HFFc6 (cell line): ENCODE results near the gene PADI6. TPM values are rescaled to one million over a fixed set of nuclear protein-coding genes. Genes with fewer than 3 reads are reported as not detected.

ENCODE experiments used
- DNase-seq: peaks from one replicate; pipeline ENCODE4 v3.0.0-alpha.2; 2018
- H3K27ac Mint-ChIP-seq: 2 replicates; pipeline ENCODE4 v1.8.0; 2020; ENCODE audit warnings: mild to moderate bottlenecking, mixed read lengths
- H3K27me3 Mint-ChIP-seq: 2 replicates; pipeline ENCODE4 v1.8.0; 2021; ENCODE audit warnings: mild to moderate bottlenecking, moderate library complexity, mixed read lengths; ENCODE audit not compliant: insufficient read depth
- H3K36me3 Mint-ChIP-seq: 2 replicates; pipeline ENCODE4 v1.8.0; 2021; ENCODE audit warnings: low read depth, mixed read lengths
- H3K4me1 Mint-ChIP-seq: 2 replicates; pipeline ENCODE4 v1.8.0; 2020; ENCODE audit warnings: low read depth, mixed read lengths
- H3K4me3 Mint-ChIP-seq: 2 replicates; pipeline ENCODE4 v1.8.0; 2020; ENCODE audit warnings: mild to moderate bottlenecking, moderate library complexity, mixed read lengths
- H3K9me3 Mint-ChIP-seq: 2 replicates; pipeline ENCODE4 v1.8.0; 2020; ENCODE audit warnings: mild to moderate bottlenecking, mixed read lengths
- total RNA-seq, 6 experiments: library from RNA; stranded (reverse); fragmentation: NEBNext Ultra II Directional; extraction: Animal tissue kit (Norgen Biotek cat#: 25700); gene quantifications; 2 replicates in 1 of 6; 3 replicates in 5 of 6; pipeline ENCODE4 v1.2.3, GENCODE V29; 2021
- TF ChIP-seq, protein P1 (sequence below): fragments of 200-600 bp; sonication (generic); IDR thresholded peaks from 2 replicates; pipeline ENCODE4 v1.5.0; 2021; ENCODE audit warnings: antibody characterized with exemption, mild to moderate bottlenecking

Gene PADI6
- total RNA-seq, 6 experiments from 2014 or later, result not detected

DNA sequence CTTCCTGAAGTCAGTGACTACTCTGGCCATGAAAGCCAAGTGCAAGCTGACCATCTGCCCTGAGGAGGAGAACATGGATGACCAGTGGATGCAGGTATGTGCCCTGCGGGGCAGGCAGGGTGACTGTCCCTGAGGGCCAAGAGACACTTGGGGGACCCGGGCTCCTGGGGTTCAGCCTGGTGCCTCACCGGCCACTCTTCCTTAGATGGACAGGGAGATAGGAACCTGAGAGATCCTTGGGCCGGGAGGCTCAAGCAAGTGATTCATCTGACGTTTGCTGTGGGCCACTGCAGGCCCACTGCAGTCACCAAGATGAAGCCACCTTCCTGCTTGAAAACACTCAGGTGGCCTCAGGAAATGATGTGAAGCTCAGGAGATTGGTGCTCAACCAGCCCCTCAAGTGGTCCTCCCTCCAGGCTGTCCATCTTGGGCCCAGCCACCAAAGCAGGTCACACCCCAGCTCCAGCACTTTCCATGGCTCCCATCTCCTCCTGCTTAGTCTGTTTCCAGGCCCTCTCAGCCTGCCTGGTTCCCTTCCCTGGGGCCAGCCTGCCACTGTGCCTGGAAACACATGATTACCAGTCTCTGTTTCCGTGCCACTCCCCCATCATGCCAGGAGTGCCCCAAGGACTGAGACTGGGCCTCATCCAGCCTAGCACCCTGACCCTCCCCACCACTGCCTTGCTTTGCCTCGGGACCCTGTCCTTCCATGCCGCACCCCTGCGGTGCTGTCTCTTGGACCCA lies 25.8 kb upstream of the PADI6 start:
- H3K27ac Mint-ChIP-seq, result no peak overlapping the region
- no peak overlapping the region for H3K4me3 Mint-ChIP-seq
- TF ChIP-seq, protein P1, sequence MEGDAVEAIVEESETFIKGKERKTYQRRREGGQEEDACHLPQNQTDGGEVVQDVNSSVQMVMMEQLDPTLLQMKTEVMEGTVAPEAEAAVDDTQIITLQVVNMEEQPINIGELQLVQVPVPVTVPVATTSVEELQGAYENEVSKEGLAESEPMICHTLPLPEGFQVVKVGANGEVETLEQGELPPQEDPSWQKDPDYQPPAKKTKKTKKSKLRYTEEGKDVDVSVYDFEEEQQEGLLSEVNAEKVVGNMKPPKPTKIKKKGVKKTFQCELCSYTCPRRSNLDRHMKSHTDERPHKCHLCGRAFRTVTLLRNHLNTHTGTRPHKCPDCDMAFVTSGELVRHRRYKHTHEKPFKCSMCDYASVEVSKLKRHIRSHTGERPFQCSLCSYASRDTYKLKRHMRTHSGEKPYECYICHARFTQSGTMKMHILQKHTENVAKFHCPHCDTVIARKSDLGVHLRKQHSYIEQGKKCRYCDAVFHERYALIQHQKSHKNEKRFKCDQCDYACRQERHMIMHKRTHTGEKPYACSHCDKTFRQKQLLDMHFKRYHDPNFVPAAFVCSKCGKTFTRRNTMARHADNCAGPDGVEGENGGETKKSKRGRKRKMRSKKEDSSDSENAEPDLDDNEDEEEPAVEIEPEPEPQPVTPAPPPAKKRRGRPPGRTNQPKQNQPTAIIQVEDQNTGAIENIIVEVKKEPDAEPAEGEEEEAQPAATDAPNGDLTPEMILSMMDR, result no peak
- H3K27me3 Mint-ChIP-seq, result peaks cover 7% of the 10 kb centered on the region; the same call in 1 of the 2 replicates
- peaks cover 6% of the 10 kb centered on the region; the same call in 1 of the 2 replicates for H3K9me3 Mint-ChIP-seq
- peaks cover 6% of the 10 kb centered on the region; the same call in 1 of the 2 replicates for H3K36me3 Mint-ChIP-seq
- DNase-seq, result no peak
- H3K4me1 Mint-ChIP-seq, result peaks cover 9% of the 10 kb centered on the region

GRCh38 chr1:17347769-17348592 lies 24.0 kb upstream of the PADI6 start:
- DNase-seq, result peak; percentile 38
- TF ChIP-seq, protein P1, result no peak
- H3K27ac Mint-ChIP-seq, result peak overlapping the region; percentile 8; the same call in 1 of the 2 replicates
- H3K27me3 Mint-ChIP-seq, result peaks cover 21% of the 10 kb centered on the region
- peaks cover 9% of the 10 kb centered on the region for H3K4me1 Mint-ChIP-seq
- no peak overlapping the region for H3K4me3 Mint-ChIP-seq
- H3K36me3 Mint-ChIP-seq, result peaks cover 6% of the 10 kb centered on the region; the same call in 1 of the 2 replicates
- H3K9me3 Mint-ChIP-seq, result peaks cover 6% of the 10 kb centered on the region; the same call in 1 of the 2 replicates

GRCh38 chr1:17348593-17349234 lies 23.3 kb upstream of the PADI6 start:
- TF ChIP-seq, protein P1, result no peak
- peaks cover 5% of the 10 kb centered on the region; the same call in 1 of the 2 replicates for H3K36me3 Mint-ChIP-seq
- no peak for DNase-seq
- H3K4me3 Mint-ChIP-seq, result no peak overlapping the region
- H3K27ac Mint-ChIP-seq, result peak overlapping the region; percentile 8; the same call in 1 of the 2 replicates
- H3K27me3 Mint-ChIP-seq, result peaks cover 28% of the 10 kb centered on the region
- H3K4me1 Mint-ChIP-seq, result peaks cover 9% of the 10 kb centered on the region
- H3K9me3 Mint-ChIP-seq, result peaks cover 3% of the 10 kb centered on the region; the same call in 1 of the 2 replicates

DNA sequence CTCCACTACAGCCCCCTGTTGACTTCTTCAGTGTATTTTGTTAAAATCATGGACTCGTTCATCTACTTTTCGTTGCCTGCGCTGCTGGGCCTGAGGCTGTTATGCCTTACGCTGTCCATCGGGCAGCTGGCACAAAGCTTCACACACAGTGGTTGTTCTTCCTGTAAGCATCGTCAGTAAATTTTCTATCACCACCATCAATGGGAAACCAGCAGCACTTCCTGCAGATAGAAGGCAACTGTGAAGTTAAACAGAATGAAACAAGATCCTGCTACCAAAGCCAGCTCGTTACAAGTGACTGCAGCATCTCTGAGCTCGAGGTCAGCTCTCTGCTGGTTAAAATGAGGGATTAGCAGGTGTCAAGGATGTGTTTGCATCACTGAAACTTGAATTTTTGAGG lies 21.9 kb upstream of the PADI6 start:
- H3K27ac Mint-ChIP-seq, result no peak overlapping the region
- H3K27me3 Mint-ChIP-seq, result peaks cover 34% of the 10 kb centered on the region
- H3K4me1 Mint-ChIP-seq, result peaks cover 9% of the 10 kb centered on the region
- no peak overlapping the region for H3K4me3 Mint-ChIP-seq
- H3K9me3 Mint-ChIP-seq, result no peaks in the 10 kb centered on the region
- TF ChIP-seq, protein P1, result no peak
- no peak for DNase-seq
- no peaks in the 10 kb centered on the region for H3K36me3 Mint-ChIP-seq

GRCh38 chr1:17350928-17351446 lies 21.0 kb upstream of the PADI6 start:
- H3K4me3 Mint-ChIP-seq, result no peak overlapping the region
- no peaks in the 10 kb centered on the region for H3K36me3 Mint-ChIP-seq
- no peaks in the 10 kb centered on the region for H3K9me3 Mint-ChIP-seq
- TF ChIP-seq, protein P1, result no peak
- H3K27ac Mint-ChIP-seq, result no peak overlapping the region
- H3K27me3 Mint-ChIP-seq, result peaks cover 32% of the 10 kb centered on the region
- peaks cover 9% of the 10 kb centered on the region for H3K4me1 Mint-ChIP-seq
- no peak for DNase-seq
